SH-SY5Y (cell line): Measurements from ENCODE around the gene MRPL32.

Experiments
- GATA2 ChIP-seq: IDR thresholded peaks from 2 replicates; pipeline ENCODE4 v1.6.1; 2011; ENCODE audit warnings: mild to moderate bottlenecking, low read depth, low read length
- GATA3 ChIP-seq: IDR thresholded peaks from 2 replicates; pipeline ENCODE4 v1.6.1; 2011; ENCODE audit warnings: low read depth, mild to moderate bottlenecking, low read length, moderate library complexity

The MRPL32 gene

GRCh38 chr7:42914421-42915045 is 17.6 kb upstream of the MRPL32 start:
- TF ChIP-seq GATA3: no peak

DNA sequence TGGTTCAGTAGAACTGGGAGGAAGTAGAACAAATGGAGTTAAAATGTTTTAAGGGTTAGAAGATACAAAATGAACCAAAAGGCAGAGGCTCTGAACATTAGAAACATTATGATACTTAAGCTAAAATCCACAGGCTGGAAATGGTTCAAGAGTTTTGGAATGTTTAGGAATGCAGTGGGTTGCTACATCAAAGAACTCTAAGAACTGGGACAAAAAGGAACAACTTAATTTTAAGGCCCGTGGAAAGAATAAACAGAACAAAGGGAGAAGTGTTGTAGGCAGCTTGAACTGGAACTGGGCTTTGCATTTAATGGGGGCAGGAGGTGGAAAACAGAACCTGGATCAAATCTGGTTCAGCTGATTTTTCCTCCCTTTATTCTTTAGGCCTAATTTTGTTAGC is 16.8 kb upstream of the MRPL32 start:
- TF ChIP-seq GATA3: no peak
- no peak for TF ChIP-seq GATA2

DNA sequence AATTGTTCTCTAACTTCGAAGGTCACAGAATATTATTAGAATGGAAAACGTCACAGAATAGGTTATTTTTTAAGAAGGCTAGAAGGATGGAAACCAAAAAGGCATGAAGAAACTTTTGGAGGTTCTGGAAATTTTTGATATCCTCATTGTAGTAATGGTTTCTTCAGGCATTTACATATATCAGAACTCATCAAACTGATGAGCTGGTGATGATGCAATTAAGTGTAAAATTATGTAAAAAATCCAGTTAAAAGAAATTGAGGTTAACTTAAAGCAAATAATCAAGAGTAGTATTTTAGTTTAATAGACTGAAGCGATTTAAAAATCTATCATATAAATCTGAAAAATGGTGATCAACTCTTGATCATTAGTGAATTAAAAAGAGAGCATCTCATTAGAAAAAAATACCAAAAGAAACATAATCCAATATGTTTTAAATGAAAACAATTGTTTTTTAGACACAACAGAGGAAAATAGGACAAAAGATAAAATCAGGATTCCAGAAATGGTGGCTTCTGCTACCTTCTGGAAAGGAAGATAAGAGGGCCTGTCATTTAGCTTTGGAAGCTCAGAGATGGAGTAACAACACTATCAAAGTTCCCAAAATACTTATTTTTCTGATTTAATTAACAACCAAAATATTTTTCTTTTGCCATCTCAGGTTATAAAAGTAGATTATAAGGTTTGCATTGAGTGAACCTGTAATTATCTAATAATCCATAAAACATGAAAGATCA is 10.0 kb upstream of the MRPL32 start:
- TF ChIP-seq GATA2 (no peak), GATA3 (no peak)

DNA sequence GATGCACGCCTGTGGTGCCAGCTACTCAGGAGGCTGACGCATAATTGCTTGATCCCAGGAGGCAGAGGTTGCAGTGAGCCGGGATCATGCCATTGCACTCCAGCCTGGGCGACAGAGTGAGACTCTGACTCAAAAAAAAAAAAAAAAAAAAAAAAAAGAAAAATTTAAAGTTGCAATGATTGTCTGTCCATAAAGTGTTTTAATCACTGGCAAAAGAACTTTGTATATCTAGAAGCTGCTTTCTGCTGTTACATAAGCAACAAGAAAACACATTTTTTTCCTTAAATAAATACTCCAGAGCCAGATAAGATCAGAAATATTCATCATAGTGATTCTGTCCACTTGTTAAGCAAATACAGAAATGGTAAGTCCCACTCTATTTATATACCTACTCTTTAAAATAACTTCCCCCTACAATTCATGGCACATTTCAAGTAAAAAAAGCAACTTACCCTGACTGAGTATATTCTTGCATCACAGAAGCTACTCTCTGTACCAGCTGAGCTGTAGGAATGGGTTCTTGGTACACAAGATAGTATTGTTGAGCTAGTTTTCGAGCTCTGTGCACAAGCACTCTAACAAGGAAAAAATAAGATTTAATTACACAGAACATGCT is 7.8 kb upstream of the MRPL32 start:
- no peak for TF ChIP-seq GATA2
- no peak for TF ChIP-seq GATA3

- no peak for TF ChIP-seq GATA3
- TF ChIP-seq GATA2: no peak
Observed at GRCh38 chr7:42925630-42926029, 6.5 kb upstream of the MRPL32 start.

DNA sequence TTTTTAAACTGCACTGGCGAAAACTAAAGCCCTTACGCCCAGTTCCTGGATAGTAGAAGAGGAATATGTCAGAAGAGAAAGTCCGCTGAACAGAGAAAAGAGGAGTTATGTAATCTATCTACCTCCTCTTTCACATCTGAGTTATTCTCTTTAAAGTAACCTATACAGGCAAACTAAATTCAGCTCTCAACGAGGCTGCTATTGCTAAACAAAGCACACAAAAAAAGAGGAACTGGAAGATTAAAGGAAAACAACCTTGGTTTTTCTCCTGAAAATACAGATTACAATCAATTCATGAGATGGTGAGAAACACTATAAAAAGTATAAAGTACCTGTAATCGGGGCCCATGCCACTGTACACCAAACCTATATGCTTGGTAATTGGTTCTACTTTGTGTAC is 6.0 kb upstream of the MRPL32 start:
- no peak for TF ChIP-seq GATA2

- no peak for TF ChIP-seq GATA3
- TF ChIP-seq GATA2: no peak
Observed at GRCh38 chr7:42928754-42929153, 3.4 kb upstream of the MRPL32 start.

GRCh38 chr7:42929449-42929848 is 2.7 kb upstream of the MRPL32 start:
- TF ChIP-seq GATA3: no peak
- no peak for TF ChIP-seq GATA2

- TF ChIP-seq GATA2: no peak
- TF ChIP-seq GATA3: no peak
Observed at GRCh38 chr7:42930889-42931288, 1.3 kb upstream of the MRPL32 start.

DNA sequence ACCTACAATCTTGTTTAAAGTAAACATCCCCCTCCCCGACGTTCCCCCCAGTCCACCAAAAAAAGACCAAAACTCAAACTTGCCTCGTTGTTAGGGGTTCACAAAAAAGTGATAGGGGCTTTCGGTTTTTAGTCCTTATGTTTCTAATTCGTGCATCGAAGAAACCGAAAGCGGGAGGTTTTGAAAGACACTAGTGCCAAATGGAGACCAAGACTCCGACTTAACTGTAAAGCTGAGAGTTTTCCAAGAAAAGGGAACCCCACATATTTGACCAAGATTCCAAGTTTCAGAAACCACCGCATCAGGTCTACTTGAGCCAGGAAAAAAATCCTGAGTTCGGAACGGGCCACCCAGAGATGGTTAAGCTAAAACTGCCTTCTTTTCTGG is 736 bp upstream of the MRPL32 start:
- TF ChIP-seq GATA3: no peak
- TF ChIP-seq GATA2: no peak

GRCh38 chr7:42932811-42933591 is 825 bp downstream of the MRPL32 start:
- TF ChIP-seq GATA2: no peak
- no peak for TF ChIP-seq GATA3

DNA sequence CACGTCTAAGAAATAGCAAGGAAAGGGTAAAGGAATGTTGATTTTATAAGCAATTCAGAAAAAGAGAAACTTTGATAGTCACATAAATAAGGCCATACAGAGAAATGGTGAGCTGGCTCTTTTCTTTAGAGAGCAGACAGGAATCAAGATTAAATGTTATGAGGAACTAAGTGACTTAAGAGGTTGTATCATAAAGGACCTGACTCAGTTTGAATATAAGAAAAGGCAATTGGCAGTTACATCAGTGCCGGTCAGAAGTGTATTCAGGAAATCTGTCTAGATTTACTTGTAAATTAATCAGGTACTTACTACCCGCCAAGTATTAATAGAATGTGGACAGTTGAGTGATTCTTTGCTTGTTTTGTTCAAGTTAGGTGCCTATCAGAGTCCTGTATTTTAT is 2.1 kb downstream of the MRPL32 start:
- TF ChIP-seq GATA2: no peak
- TF ChIP-seq GATA3: no peak

GRCh38 chr7:42935861-42936260 is 3.7 kb downstream of the MRPL32 start:
- TF ChIP-seq GATA2 (no peak), GATA3 (no peak)

DNA sequence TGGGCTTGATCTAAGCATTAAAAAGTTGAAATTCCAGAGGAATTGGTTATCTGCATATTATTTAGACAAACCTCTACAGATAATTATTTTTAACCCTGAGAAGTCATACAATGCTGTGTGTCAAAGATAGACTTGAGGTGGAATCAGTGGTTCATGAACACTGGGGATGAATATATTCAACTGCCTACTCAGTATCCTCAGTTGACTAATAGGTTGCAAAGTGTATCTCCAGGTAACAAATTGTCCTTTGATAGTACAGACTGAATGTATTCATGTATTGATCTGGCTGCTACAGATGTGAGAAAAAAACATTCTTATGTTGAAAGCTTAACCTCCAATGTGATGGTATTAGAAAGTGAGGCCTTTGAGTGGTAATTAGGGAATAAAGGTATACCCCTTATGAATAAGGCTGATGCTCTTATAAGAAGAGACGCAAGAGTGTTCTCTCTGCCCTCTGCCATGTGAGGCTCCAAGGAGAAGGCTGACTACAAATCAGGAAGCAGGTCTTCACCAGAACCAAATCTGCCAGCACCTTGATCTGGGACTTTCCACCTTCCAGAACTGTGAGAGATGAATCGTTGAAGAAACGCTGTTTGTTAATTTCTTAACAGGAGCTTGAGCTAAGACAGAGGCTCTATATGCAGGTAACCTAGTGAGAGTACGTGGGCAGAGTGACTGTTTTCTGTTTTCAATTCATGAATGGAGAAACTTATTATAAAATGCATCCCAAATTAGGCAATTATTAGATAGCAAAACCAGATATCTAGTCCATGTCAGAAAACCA is 7.5 kb downstream of the MRPL32 start:
- TF ChIP-seq GATA2 (no peak), GATA3 (no peak)
